Measurements from ENCODE around the gene AADACL4.

- TF ChIP-seq, protein P1, sequence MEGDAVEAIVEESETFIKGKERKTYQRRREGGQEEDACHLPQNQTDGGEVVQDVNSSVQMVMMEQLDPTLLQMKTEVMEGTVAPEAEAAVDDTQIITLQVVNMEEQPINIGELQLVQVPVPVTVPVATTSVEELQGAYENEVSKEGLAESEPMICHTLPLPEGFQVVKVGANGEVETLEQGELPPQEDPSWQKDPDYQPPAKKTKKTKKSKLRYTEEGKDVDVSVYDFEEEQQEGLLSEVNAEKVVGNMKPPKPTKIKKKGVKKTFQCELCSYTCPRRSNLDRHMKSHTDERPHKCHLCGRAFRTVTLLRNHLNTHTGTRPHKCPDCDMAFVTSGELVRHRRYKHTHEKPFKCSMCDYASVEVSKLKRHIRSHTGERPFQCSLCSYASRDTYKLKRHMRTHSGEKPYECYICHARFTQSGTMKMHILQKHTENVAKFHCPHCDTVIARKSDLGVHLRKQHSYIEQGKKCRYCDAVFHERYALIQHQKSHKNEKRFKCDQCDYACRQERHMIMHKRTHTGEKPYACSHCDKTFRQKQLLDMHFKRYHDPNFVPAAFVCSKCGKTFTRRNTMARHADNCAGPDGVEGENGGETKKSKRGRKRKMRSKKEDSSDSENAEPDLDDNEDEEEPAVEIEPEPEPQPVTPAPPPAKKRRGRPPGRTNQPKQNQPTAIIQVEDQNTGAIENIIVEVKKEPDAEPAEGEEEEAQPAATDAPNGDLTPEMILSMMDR (IDR thresholded peaks at IDR 0.05): no peak
- TF ChIP-seq POLR2AphosphoS5 (IDR thresholded peaks at IDR 0.05; ENCODE audit: low read depth, low read length) (no peak), SIN3A (IDR thresholded peaks at IDR 0.05; ENCODE audit: borderline replicate concordance, insufficient read depth, low read depth, low read length) (no peak), REST (IDR thresholded peaks at IDR 0.05; ENCODE audit: insufficient read depth in 1 of 2, low read depth in 2 of 2, low read length in 1 of 2) (no peak)
Observed at GRCh38 chr1:12620488-12620865, 23.4 kb upstream of the AADACL4 start.

Measured in Panc1 (cell line).